Renal cortical epithelial cell (primary cell): ENCODE results near the gene AOPEP. TPM values are rescaled to one million over a fixed set of nuclear protein-coding genes. Genes with fewer than 3 reads are reported as not detected.

Source experiments
- DNase-seq: peaks from one replicate; pipeline ENCODE4 v3.0.0-alpha.2; 2011; ENCODE audit warnings: low read depth
- total RNA-seq: library from RNA; depleted of rRNA; stranded (reverse); fragments of >200 nt; gene quantifications from 2 replicates; pipeline ENCODE4 v1.2.3, GENCODE V29; 2014

The AOPEP gene
- total RNA-seq, 1 donor from 2014 or later = 133 TPM

- DNase-seq = no peak
Measured at GRCh38 chr9:95111716-95112115, 385.2 kb downstream of the AOPEP start.

GRCh38 chr9:95112436-95113280 is 386.2 kb downstream of the AOPEP start:
- no peak for DNase-seq

- DNase-seq = no peak
Measured at GRCh38 chr9:95115104-95115503, 388.6 kb downstream of the AOPEP start.

GRCh38 chr9:95116002-95116807 is 389.7 kb downstream of the AOPEP start:
- no peak for DNase-seq

GRCh38 chr9:95116808-95117204 is 390.3 kb downstream of the AOPEP start:
- DNase-seq = no peak

GRCh38 chr9:95118596-95118995 is 392.1 kb downstream of the AOPEP start:
- no peak for DNase-seq

GRCh38 chr9:95120781-95121370 is 394.4 kb downstream of the AOPEP start:
- DNase-seq = no peak

- no peak for DNase-seq
Measured at GRCh38 chr9:95124582-95125367, 398.3 kb downstream of the AOPEP start.

GRCh38 chr9:95125652-95126051 is 399.2 kb downstream of the AOPEP start:
- no peak for DNase-seq

- no peak for DNase-seq
Measured at GRCh38 chr9:95126739-95127138, 400.2 kb downstream of the AOPEP start.

GRCh38 chr9:95127249-95128176 is 401.0 kb downstream of the AOPEP start:
- peak; percentile 38 for DNase-seq

GRCh38 chr9:95128177-95128524 is 401.7 kb downstream of the AOPEP start:
- no peak for DNase-seq

GRCh38 chr9:95129476-95130291 is 403.2 kb downstream of the AOPEP start:
- DNase-seq = no peak

GRCh38 chr9:95130484-95130883 is 404.0 kb downstream of the AOPEP start:
- DNase-seq = no peak

GRCh38 chr9:95131023-95131943 is 404.8 kb downstream of the AOPEP start:
- DNase-seq = peak; percentile 53

GRCh38 chr9:95132366-95133324 is 406.1 kb downstream of the AOPEP start:
- DNase-seq = peak; percentile 41

GRCh38 chr9:95133325-95133705 is 406.8 kb downstream of the AOPEP start:
- no peak for DNase-seq

GRCh38 chr9:95134457-95134881 is 408.0 kb downstream of the AOPEP start:
- DNase-seq = peak; percentile 11
